ENCODE measurements around the gene ZNF548. TPM values are rescaled to one million over a fixed set of nuclear protein-coding genes. Genes with fewer than 3 reads are reported as not detected.
A peak's percentile ranks its signal among the peaks of the same experiment; 100 is the strongest.
"Not testable (repeated sequence)": the region's sequence is repeated elsewhere in the genome, so short reads cannot be mapped to it uniquely, and the experiment has no call there.

The ZNF548 gene
- polyA plus RNA-seq, 3 donors, result 4.6 to 20.7 (median 6.0) TPM

GRCh38 chr19:57374179-57374578, 15.5 kb upstream of the ZNF548 start:
- Histone ChIP-seq H3K4me3 (replicated peaks in 1 of 3; ENCODE audit: low read depth in 2 of 3, low read length in 3 of 3) (no peak overlapping the region), H3K27ac (ENCODE audit: low read depth in 1 of 2, low read length in 2 of 2) (no peak overlapping the region), H3K36me3 (replicated peaks in 1 of 2; ENCODE audit: control insufficient read depth in 1 of 2, insufficient read depth in 2 of 2, low read length in 2 of 2) (peaks cover 15 to 74% of the 10 kb centered on the region in 2 donors), H4K20me1 (ENCODE audit: insufficient read depth, low read length) (no peaks in the 10 kb centered on the region), H3K9me3 (replicated peaks in 1 of 2; ENCODE audit: control insufficient read depth in 1 of 2, insufficient read depth in 1 of 2, low read length in 2 of 2) (peaks cover 63 to 82% of the 10 kb centered on the region in 2 donors), H3K4me1 (ENCODE audit: control insufficient read depth in 1 of 2, insufficient read depth in 2 of 2, low read length in 2 of 2) (no peaks in the 10 kb centered on the region), H2AFZ (ENCODE audit: insufficient read depth, low read depth, low read length, poor library complexity, severe bottlenecking) (no peak overlapping the region), H3K4me2 (replicated peaks; ENCODE audit: extremely low read depth, low read length, poor library complexity, severe bottlenecking) (no peak overlapping the region), H3K9ac (ENCODE audit: insufficient read depth, low read length, poor library complexity, severe bottlenecking) (no peak overlapping the region), H3K27me3 (ENCODE audit: control insufficient read depth in 2 of 2, insufficient read depth in 2 of 2, low read length in 2 of 2) (no peaks in the 10 kb centered on the region), H3K79me2 (ENCODE audit: insufficient read depth, low read length) (no peaks in the 10 kb centered on the region)
- peaks cover 67 to 92% (median 75%) of the 10 kb centered on the region in 7 donors for H3K9me3 Mint-ChIP-seq
- WGBS (ENCODE audit: insufficient coverage), result 96% methylated on average over 6 of the region's 6 CpGs
- no peak overlapping the region for H3K27ac Mint-ChIP-seq
- no peaks in the 10 kb centered on the region for H3K4me1 Mint-ChIP-seq
- TF ChIP-seq, protein P1, sequence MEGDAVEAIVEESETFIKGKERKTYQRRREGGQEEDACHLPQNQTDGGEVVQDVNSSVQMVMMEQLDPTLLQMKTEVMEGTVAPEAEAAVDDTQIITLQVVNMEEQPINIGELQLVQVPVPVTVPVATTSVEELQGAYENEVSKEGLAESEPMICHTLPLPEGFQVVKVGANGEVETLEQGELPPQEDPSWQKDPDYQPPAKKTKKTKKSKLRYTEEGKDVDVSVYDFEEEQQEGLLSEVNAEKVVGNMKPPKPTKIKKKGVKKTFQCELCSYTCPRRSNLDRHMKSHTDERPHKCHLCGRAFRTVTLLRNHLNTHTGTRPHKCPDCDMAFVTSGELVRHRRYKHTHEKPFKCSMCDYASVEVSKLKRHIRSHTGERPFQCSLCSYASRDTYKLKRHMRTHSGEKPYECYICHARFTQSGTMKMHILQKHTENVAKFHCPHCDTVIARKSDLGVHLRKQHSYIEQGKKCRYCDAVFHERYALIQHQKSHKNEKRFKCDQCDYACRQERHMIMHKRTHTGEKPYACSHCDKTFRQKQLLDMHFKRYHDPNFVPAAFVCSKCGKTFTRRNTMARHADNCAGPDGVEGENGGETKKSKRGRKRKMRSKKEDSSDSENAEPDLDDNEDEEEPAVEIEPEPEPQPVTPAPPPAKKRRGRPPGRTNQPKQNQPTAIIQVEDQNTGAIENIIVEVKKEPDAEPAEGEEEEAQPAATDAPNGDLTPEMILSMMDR (IDR thresholded peaks at IDR 0.05), result no peak
- H3K27me3 Mint-ChIP-seq (ENCODE audit: low read depth in 3 of 3), result no peaks in the 10 kb centered on the region
- intact Hi-C loops (cut with micrococcal nuclease), result no loop called here
- no peak overlapping the region for H3K4me3 Mint-ChIP-seq
- H3K36me3 Mint-ChIP-seq, result peaks cover 63 to 72% of the 10 kb centered on the region in 2 donors
- no peak for DNase-seq

DNA sequence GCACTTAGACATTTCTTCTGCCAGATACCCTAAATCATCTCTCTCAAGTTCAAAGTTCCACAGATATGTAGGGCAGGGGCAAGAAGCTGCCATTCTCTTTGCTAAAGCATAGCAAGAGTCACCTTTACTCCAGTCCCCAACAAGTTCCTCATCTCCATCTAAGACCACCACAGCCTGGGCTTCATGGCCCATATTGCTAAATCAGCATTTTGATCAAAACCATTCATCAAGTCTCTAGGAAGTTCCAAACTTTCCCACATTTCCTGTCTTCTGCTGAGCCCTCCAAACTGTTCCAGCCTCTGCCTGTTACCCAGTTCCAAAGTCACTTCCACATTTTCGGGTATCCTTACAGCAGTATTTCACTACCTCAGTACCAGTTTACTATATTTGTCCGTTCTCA, 15.0 kb upstream of the ZNF548 start:
- intact Hi-C loops (cut with micrococcal nuclease); DNase-seq; H3K27ac ChIP-seq (ENCODE audit: low read depth in 1 of 2, low read length in 2 of 2); H4K20me1 ChIP-seq (ENCODE audit: insufficient read depth, low read length); H3K79me2 ChIP-seq (ENCODE audit: insufficient read depth, low read length); H3K9ac ChIP-seq (ENCODE audit: insufficient read depth, low read length, poor library complexity, severe bottlenecking); H3K27me3 Mint-ChIP-seq (ENCODE audit: low read depth in 3 of 3); H3K27me3 ChIP-seq (ENCODE audit: control insufficient read depth in 2 of 2, insufficient read depth in 2 of 2, low read length in 2 of 2); H3K4me1 Mint-ChIP-seq; H2AFZ ChIP-seq (ENCODE audit: insufficient read depth, low read depth, low read length, poor library complexity, severe bottlenecking); H3K4me3 Mint-ChIP-seq; H3K4me1 ChIP-seq (ENCODE audit: control insufficient read depth in 1 of 2, insufficient read depth in 2 of 2, low read length in 2 of 2); H3K4me3 ChIP-seq (replicated peaks in 1 of 3; ENCODE audit: low read depth in 2 of 3, low read length in 3 of 3); H3K4me2 ChIP-seq (replicated peaks; ENCODE audit: extremely low read depth, low read length, poor library complexity, severe bottlenecking): not testable (repeated sequence)
- Mint-ChIP-seq H3K27ac (peak overlapping the region in 1 of 7 donors; percentile 63), H3K9me3 (peaks cover 71 to 93% (median 76%) of the 10 kb centered on the region in 7 donors), H3K36me3 (peaks cover 63 to 72% of the 10 kb centered on the region in 2 donors)
- WGBS (ENCODE audit: insufficient coverage), result 100% methylated on average over 1 of the region's 2 CpGs
- Histone ChIP-seq H3K36me3 (replicated peaks in 1 of 2; ENCODE audit: control insufficient read depth in 1 of 2, insufficient read depth in 2 of 2, low read length in 2 of 2) (peaks cover 15 to 74% of the 10 kb centered on the region in 2 donors), H3K9me3 (replicated peaks in 1 of 2; ENCODE audit: control insufficient read depth in 1 of 2, insufficient read depth in 1 of 2, low read length in 2 of 2) (peaks cover 65 to 86% of the 10 kb centered on the region in 2 donors)

Data from CD14-positive monocyte (primary cell).